ENCODE results near the gene CYGB.

CYGB gene

GRCh38 chr17:76582660-76583059, 45.2 kb upstream of the CYGB start:
- CTCF ChIA-PET = no interaction called here
- no peak for DNase-seq (ENCODE audit: low read depth, low spot score)
- TF ChIP-seq CTCF (IDR thresholded peaks at IDR 0.05; ENCODE audit: insufficient read depth, low read length, missing control alignments) = no peak
- H3K4me3 ChIP-seq (ENCODE audit: low read depth, low read length) = no peak overlapping the region
- POLR2A ChIA-PET = no interaction called here

DNA sequence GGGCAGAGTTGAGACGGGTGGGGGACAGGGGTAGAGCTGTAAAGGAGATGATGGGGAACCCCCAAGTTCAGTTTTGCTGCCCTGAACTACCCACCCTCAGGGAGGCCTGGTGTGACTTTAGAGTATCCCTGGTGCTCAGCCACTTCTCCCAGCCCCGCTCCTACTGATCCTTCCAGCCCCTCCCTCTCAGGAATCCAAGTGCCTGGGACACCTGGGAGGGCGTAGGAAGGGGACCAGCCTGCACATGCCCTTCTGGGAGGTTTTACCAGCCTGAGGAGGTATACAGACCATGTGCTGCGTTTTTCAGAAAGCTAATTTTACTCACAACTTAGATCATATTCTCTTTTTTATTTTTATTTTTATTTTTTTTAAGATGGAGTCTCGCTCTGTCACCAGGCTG, 44.0 kb upstream of the CYGB start:
- no peak for DNase-seq (ENCODE audit: low read depth, low spot score)
- no peak overlapping the region for H3K4me3 ChIP-seq (ENCODE audit: low read depth, low read length)
- ChIA-PET POLR2A (no interaction called here), CTCF (interaction anchor here (0.7 to 1.4 kb wide), 2 partner anchors 42 to 59 kb away, joined by 3 to 6 read pairs; no protein-coding TSS in a partner anchor)
- TF ChIP-seq CTCF (IDR thresholded peaks at IDR 0.05; ENCODE audit: insufficient read depth, low read length, missing control alignments) = no peak

DNA sequence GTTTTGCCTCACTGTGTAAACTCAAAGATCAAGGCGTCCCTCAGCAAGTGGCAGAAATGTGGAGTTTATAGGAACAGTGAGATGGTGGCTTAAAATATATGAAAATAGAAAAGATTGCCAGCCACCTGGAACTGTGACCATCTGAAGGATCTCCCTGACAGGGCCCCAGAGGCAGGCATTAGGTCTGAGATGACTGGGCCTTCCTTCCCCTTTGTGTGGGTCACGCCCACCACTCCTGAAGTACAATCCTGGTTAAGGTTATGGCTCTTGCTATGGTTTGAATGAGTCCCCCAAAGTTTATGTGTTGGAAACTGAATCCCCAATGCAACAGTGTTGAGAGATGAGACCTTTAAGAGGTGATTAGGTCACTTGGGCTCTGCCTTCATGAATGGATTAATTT, 41.8 kb upstream of the CYGB start:
- TF ChIP-seq CTCF (IDR thresholded peaks at IDR 0.05; ENCODE audit: insufficient read depth, low read length, missing control alignments) = no peak
- no peak for DNase-seq (ENCODE audit: low read depth, low spot score)
- ChIA-PET POLR2A (no interaction called here), CTCF (interaction anchor here (0.9 to 1.1 kb wide), 2 partner anchors 44 to 63 kb away, joined by 3 to 6 read pairs; no protein-coding TSS in a partner anchor)
- no peak overlapping the region for H3K4me3 ChIP-seq (ENCODE audit: low read depth, low read length)

- no peak overlapping the region for H3K4me3 ChIP-seq (ENCODE audit: low read depth, low read length)
- no peak for DNase-seq (ENCODE audit: low read depth, low spot score)
- TF ChIP-seq CTCF (IDR thresholded peaks at IDR 0.05; ENCODE audit: insufficient read depth, low read length, missing control alignments) = no peak
- CTCF ChIA-PET = interaction anchor here (0.9 to 3.9 kb wide), 5 partner anchors 8 to 62 kb away, joined by 3 to 14 read pairs (median 3); partner anchors contain the start of gene ST6GALNAC2
- POLR2A ChIA-PET = no interaction called here
Observed at GRCh38 chr17:76578376-76578775, 40.9 kb upstream of the CYGB start.

GRCh38 chr17:76577876-76578275, 40.4 kb upstream of the CYGB start:
- CTCF ChIA-PET = interaction anchor here (1.0 to 3.9 kb wide), 6 partner anchors 8 to 55 kb away, joined by 3 to 14 read pairs (median 3); partner anchors contain the start of gene ST6GALNAC2

GRCh38 chr17:76576189-76576588, 38.7 kb upstream of the CYGB start:
- ChIA-PET CTCF (interaction anchor here (0.8 to 3.9 kb wide), 4 partner anchors 10 to 49 kb away, joined by 3 to 14 read pairs (median 4); no protein-coding TSS in a partner anchor), POLR2A (no interaction called here)
- DNase-seq (ENCODE audit: low read depth, low spot score) = no peak
- no peak overlapping the region for H3K4me3 ChIP-seq (ENCODE audit: low read depth, low read length)
- no peak for TF ChIP-seq CTCF (IDR thresholded peaks at IDR 0.05; ENCODE audit: insufficient read depth, low read length, missing control alignments)

More at GRCh38 chr17:76577876-76578275, 40.4 kb upstream of the CYGB start:
- H3K4me3 ChIP-seq (ENCODE audit: low read depth, low read length) = no peak overlapping the region
- no peak for TF ChIP-seq CTCF (IDR thresholded peaks at IDR 0.05; ENCODE audit: insufficient read depth, low read length, missing control alignments)
- DNase-seq (ENCODE audit: low read depth, low spot score) = no peak
- POLR2A ChIA-PET = no interaction called here
